Ovary (tissue), 3 donors: ENCODE results near the gene PPP2R5C.

Experiments used
- POLR2A ChIP-seq: fragments of 450-650 bp; IDR thresholded peaks from one replicate; pipeline ENCODE4 v1.6.1; 2017; ENCODE audit warnings: antibody characterized with exemption, mild to moderate bottlenecking, moderate library complexity
- TF ChIP-seq, protein P1 (sequence below), 3 donors: fragments of 450-650 bp in 2 of 3; fragments of 200-600 bp in 1 of 3; IDR thresholded peaks; one replicate each; pipeline versions ENCODE4 v1.5.1 to v1.8.0; 2016 to 2022; ENCODE audit warnings: antibody characterized with exemption in 3 of 3, mild to moderate bottlenecking in 1 of 3
- donor health status: DM: no; HTN: no; CAD: no.

DNA sequence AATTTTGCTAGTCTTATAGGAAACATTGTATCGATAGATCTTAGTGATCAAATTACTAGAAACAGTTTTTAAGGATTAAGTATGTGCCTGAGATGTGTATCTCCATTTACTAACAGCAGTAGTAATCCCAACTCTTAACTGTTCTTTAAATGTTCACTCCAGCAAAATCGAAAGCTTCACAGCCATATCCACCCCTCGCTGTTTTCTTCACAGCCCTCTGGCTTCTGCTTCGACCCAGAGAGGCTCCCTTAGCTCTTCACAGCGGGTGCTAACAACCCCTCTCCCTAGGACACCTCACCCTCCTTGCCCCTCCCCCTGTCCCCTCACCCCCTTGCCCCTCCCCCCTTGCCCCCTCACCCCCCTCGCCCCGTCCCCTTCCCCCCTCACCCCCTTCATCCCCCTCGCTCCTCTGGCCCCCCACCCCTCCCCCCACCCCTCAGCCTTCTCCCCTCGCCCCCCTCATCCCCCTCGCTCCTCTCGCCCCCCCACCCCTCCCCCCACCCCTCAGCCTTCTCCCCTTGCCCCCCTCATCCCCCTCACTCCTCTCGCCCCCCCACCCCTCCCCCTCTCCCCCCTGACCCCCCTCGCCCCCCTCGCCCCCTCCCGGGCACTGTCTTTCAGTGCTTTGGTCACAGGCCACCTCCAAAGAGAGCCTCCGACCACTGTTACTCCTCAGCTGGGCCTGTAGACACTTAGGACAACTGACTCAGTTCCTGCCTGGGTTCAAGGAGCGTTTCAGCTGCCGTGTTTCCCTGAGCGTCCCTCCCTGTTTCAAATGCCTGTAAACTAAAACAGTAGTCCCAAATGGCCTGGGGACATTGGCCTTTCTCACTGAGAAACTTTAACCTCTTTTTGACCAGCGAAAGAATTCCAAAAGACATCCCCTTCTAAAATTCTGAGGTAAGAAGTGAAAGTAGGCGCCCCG, 156.8 kb downstream of the PPP2R5C start:
- TF ChIP-seq, protein P1, sequence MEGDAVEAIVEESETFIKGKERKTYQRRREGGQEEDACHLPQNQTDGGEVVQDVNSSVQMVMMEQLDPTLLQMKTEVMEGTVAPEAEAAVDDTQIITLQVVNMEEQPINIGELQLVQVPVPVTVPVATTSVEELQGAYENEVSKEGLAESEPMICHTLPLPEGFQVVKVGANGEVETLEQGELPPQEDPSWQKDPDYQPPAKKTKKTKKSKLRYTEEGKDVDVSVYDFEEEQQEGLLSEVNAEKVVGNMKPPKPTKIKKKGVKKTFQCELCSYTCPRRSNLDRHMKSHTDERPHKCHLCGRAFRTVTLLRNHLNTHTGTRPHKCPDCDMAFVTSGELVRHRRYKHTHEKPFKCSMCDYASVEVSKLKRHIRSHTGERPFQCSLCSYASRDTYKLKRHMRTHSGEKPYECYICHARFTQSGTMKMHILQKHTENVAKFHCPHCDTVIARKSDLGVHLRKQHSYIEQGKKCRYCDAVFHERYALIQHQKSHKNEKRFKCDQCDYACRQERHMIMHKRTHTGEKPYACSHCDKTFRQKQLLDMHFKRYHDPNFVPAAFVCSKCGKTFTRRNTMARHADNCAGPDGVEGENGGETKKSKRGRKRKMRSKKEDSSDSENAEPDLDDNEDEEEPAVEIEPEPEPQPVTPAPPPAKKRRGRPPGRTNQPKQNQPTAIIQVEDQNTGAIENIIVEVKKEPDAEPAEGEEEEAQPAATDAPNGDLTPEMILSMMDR (IDR thresholded peaks at IDR 0.05) = no peak
- no peak for TF ChIP-seq POLR2A
